Activated CD4-positive, alpha-beta T cell treated with anti-CD3 and anti-CD28 coated beads, Interleukin-2, amount 10 ng/mL, durations not matched to agents 24 days and 14 days (primary cell): ENCODE data around the gene FAM3B. TPM values are rescaled to one million over a fixed set of nuclear protein-coding genes. Genes with fewer than 3 reads are reported as not detected.

Experiments
- DNase-seq: peaks from one replicate; pipeline ENCODE4 v3.0.0; 2022
- H3K27ac Mint-ChIP-seq: one replicate; pipeline ENCODE4 v1.8.0; 2022; ENCODE audit warnings: mild to moderate bottlenecking, mixed read lengths
- H3K27me3 Mint-ChIP-seq: one replicate; pipeline ENCODE4 v1.8.0; 2022; ENCODE audit warnings: mixed read lengths
- H3K36me3 Mint-ChIP-seq: one replicate; pipeline ENCODE4 v1.8.0; 2022; ENCODE audit warnings: low read depth, mild to moderate bottlenecking, mixed read lengths
- H3K4me1 Mint-ChIP-seq: one replicate; pipeline ENCODE4 v1.8.0; 2021; ENCODE audit warnings: mixed read lengths
- H3K4me3 Mint-ChIP-seq: one replicate; pipeline ENCODE4 v1.8.0; 2022; ENCODE audit warnings: mild to moderate bottlenecking, moderate library complexity, mixed read lengths
- H3K9me3 Mint-ChIP-seq: one replicate; pipeline ENCODE4 v1.8.0; 2021; ENCODE audit warnings: mixed read lengths
- intact Hi-C: fragments of 100-400 bp; cut with micrococcal nuclease; formaldehyde crosslinking; loops from one replicate; pipeline ENCODE4 v1.15.1; 2023
- total RNA-seq: library from RNA; stranded (reverse); gene quantifications from 2 replicates; pipeline ENCODE4 v1.2.3, GENCODE V29; 2022

Gene FAM3B
- total RNA-seq, 1 donor from 2014 or later, result not detected

GRCh38 chr21:41371685-41372030, 55.1 kb downstream of the FAM3B start:
- H3K36me3 Mint-ChIP-seq, result peaks cover 36% of the 10 kb centered on the region
- H3K4me3 Mint-ChIP-seq, result no peak overlapping the region
- intact Hi-C loops, result no loop called here
- no peak overlapping the region for H3K27ac Mint-ChIP-seq
- H3K4me1 Mint-ChIP-seq, result peaks cover 59% of the 10 kb centered on the region
- no peaks in the 10 kb centered on the region for H3K27me3 Mint-ChIP-seq
- DNase-seq, result no peak
- H3K9me3 Mint-ChIP-seq, result no peaks in the 10 kb centered on the region

GRCh38 chr21:41373253-41373652, 56.7 kb downstream of the FAM3B start:
- H3K9me3 Mint-ChIP-seq, result no peaks in the 10 kb centered on the region
- no peak for DNase-seq
- intact Hi-C loops, result no loop called here
- no peaks in the 10 kb centered on the region for H3K27me3 Mint-ChIP-seq
- no peak overlapping the region for H3K4me3 Mint-ChIP-seq
- peaks cover 48% of the 10 kb centered on the region for H3K4me1 Mint-ChIP-seq
- H3K27ac Mint-ChIP-seq, result no peak overlapping the region
- peaks cover 35% of the 10 kb centered on the region for H3K36me3 Mint-ChIP-seq

GRCh38 chr21:41373763-41374162, 57.2 kb downstream of the FAM3B start:
- H3K27me3 Mint-ChIP-seq, result no peaks in the 10 kb centered on the region
- peaks cover 44% of the 10 kb centered on the region for H3K4me1 Mint-ChIP-seq
- DNase-seq, result no peak
- peaks cover 33% of the 10 kb centered on the region for H3K36me3 Mint-ChIP-seq
- no peaks in the 10 kb centered on the region for H3K9me3 Mint-ChIP-seq
- intact Hi-C loops, result no loop called here
- H3K27ac Mint-ChIP-seq, result no peak overlapping the region
- H3K4me3 Mint-ChIP-seq, result no peak overlapping the region

- Mint-ChIP-seq H3K27ac (no peak overlapping the region), H3K4me1 (peaks cover 39% of the 10 kb centered on the region), H3K4me3 (no peak overlapping the region), H3K36me3 (peaks cover 34% of the 10 kb centered on the region), H3K27me3 (no peaks in the 10 kb centered on the region), H3K9me3 (no peaks in the 10 kb centered on the region)
- DNase-seq, result no peak
- intact Hi-C loops, result no loop called here
Observed at GRCh38 chr21:41374177-41374712, 57.6 kb downstream of the FAM3B start.

- intact Hi-C loops, result no loop called here
- no peak for DNase-seq
- no peak overlapping the region for H3K4me3 Mint-ChIP-seq
- no peaks in the 10 kb centered on the region for H3K9me3 Mint-ChIP-seq
- peaks cover 33% of the 10 kb centered on the region for H3K4me1 Mint-ChIP-seq
- no peaks in the 10 kb centered on the region for H3K27me3 Mint-ChIP-seq
- H3K36me3 Mint-ChIP-seq, result peaks cover 36% of the 10 kb centered on the region
- H3K27ac Mint-ChIP-seq, result peak overlapping the region; percentile 85
Observed at GRCh38 chr21:41374867-41375533, 58.4 kb downstream of the FAM3B start.

- H3K27me3 Mint-ChIP-seq, result no peaks in the 10 kb centered on the region
- no peaks in the 10 kb centered on the region for H3K9me3 Mint-ChIP-seq
- DNase-seq, result no peak
- peaks cover 24% of the 10 kb centered on the region for H3K4me1 Mint-ChIP-seq
- H3K4me3 Mint-ChIP-seq, result no peak overlapping the region
- no peak overlapping the region for H3K27ac Mint-ChIP-seq
- intact Hi-C loops, result no loop called here
- H3K36me3 Mint-ChIP-seq, result peaks cover 39% of the 10 kb centered on the region
Observed at GRCh38 chr21:41375875-41376274, 59.3 kb downstream of the FAM3B start.

GRCh38 chr21:41377715-41378114, 61.1 kb downstream of the FAM3B start:
- no peaks in the 10 kb centered on the region for H3K27me3 Mint-ChIP-seq
- DNase-seq, result no peak
- peaks cover 11% of the 10 kb centered on the region for H3K4me1 Mint-ChIP-seq
- H3K27ac Mint-ChIP-seq, result no peak overlapping the region
- H3K9me3 Mint-ChIP-seq, result no peaks in the 10 kb centered on the region
- H3K4me3 Mint-ChIP-seq, result no peak overlapping the region
- intact Hi-C loops, result no loop called here
- H3K36me3 Mint-ChIP-seq, result peaks cover 51% of the 10 kb centered on the region

- no peak overlapping the region for H3K4me3 Mint-ChIP-seq
- peaks cover 57% of the 10 kb centered on the region for H3K36me3 Mint-ChIP-seq
- intact Hi-C loops, result no loop called here
- no peaks in the 10 kb centered on the region for H3K9me3 Mint-ChIP-seq
- H3K4me1 Mint-ChIP-seq, result peaks cover 7% of the 10 kb centered on the region
- H3K27me3 Mint-ChIP-seq, result no peaks in the 10 kb centered on the region
- no peak for DNase-seq
- no peak overlapping the region for H3K27ac Mint-ChIP-seq
Observed at GRCh38 chr21:41378849-41379248, 62.2 kb downstream of the FAM3B start.

- Mint-ChIP-seq H3K36me3 (peaks cover 61% of the 10 kb centered on the region), H3K9me3 (no peaks in the 10 kb centered on the region), H3K27me3 (no peaks in the 10 kb centered on the region), H3K4me3 (no peak overlapping the region), H3K4me1 (peaks cover 2% of the 10 kb centered on the region), H3K27ac (no peak overlapping the region)
- no peak for DNase-seq
- intact Hi-C loops, result no loop called here
Observed at GRCh38 chr21:41379901-41380300, 63.3 kb downstream of the FAM3B start.

GRCh38 chr21:41381731-41382130, 65.1 kb downstream of the FAM3B start:
- no peaks in the 10 kb centered on the region for H3K9me3 Mint-ChIP-seq
- H3K27ac Mint-ChIP-seq, result no peak overlapping the region
- no peak for DNase-seq
- intact Hi-C loops, result no loop called here
- H3K36me3 Mint-ChIP-seq, result peaks cover 64% of the 10 kb centered on the region
- H3K4me1 Mint-ChIP-seq, result no peaks in the 10 kb centered on the region
- no peaks in the 10 kb centered on the region for H3K27me3 Mint-ChIP-seq
- no peak overlapping the region for H3K4me3 Mint-ChIP-seq

- Mint-ChIP-seq H3K36me3 (peaks cover 62% of the 10 kb centered on the region), H3K27ac (no peak overlapping the region), H3K4me3 (no peak overlapping the region), H3K9me3 (no peaks in the 10 kb centered on the region), H3K27me3 (no peaks in the 10 kb centered on the region), H3K4me1 (no peaks in the 10 kb centered on the region)
- no peak for DNase-seq
- intact Hi-C loops, result no loop called here
Observed at GRCh38 chr21:41387042-41387819, 70.6 kb downstream of the FAM3B start.

- Mint-ChIP-seq H3K4me3 (no peak overlapping the region), H3K27ac (no peak overlapping the region), H3K4me1 (no peaks in the 10 kb centered on the region), H3K36me3 (peaks cover 58% of the 10 kb centered on the region), H3K27me3 (no peaks in the 10 kb centered on the region), H3K9me3 (no peaks in the 10 kb centered on the region)
- DNase-seq, result no peak
- intact Hi-C loops, result no loop called here
Observed at GRCh38 chr21:41387824-41388223, 71.2 kb downstream of the FAM3B start.

GRCh38 chr21:41388259-41388658, 71.7 kb downstream of the FAM3B start:
- no peak overlapping the region for H3K27ac Mint-ChIP-seq
- no peak overlapping the region for H3K4me3 Mint-ChIP-seq
- no peaks in the 10 kb centered on the region for H3K27me3 Mint-ChIP-seq
- intact Hi-C loops, result no loop called here
- H3K4me1 Mint-ChIP-seq, result no peaks in the 10 kb centered on the region
- peaks cover 59% of the 10 kb centered on the region for H3K36me3 Mint-ChIP-seq
- no peaks in the 10 kb centered on the region for H3K9me3 Mint-ChIP-seq
- no peak for DNase-seq

- Mint-ChIP-seq H3K4me1 (no peaks in the 10 kb centered on the region), H3K4me3 (no peak overlapping the region), H3K36me3 (peaks cover 63% of the 10 kb centered on the region), H3K27me3 (no peaks in the 10 kb centered on the region), H3K9me3 (no peaks in the 10 kb centered on the region), H3K27ac (no peak overlapping the region)
- intact Hi-C loops, result no loop called here
- no peak for DNase-seq
Observed at GRCh38 chr21:41390043-41390639, 73.5 kb downstream of the FAM3B start.
